Measurements from ENCODE around the gene DOP1A. TPM values are rescaled to one million over a fixed set of nuclear protein-coding genes. Genes with fewer than 3 reads are reported as not detected.

The DOP1A gene
- total and polyA plus RNA-seq, 5 donors: 6.5 to 19.9 (median 19.4) TPM

DNA sequence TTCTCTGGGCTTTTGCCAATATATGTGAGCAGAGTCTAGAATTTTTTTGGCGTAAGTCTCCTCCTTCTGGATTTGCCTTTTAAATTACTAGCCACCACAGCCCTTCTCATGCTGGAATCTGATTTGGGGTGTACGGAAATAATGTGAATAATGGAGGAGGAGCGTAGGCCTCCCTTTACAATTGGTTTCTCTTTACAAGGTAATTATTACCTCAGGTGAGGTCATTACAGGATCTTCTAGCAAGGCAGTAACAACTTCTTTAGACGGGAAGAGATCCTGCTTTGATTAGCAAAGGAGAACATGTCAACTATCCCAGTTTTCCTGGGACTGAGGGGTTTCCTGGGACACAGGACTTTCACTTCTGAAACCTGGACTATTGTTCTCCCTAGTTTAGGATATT lies 134.6 kb downstream of the DOP1A start:
- H3K4me3 ChIP-seq (ENCODE audit: low read length): no peak overlapping the region
- 87% methylated on average over 4 of the region's 4 CpGs for WGBS
- no peak overlapping the region for H3K27ac ChIP-seq (ENCODE audit: low read length)
- ATAC-seq (no peak), DNase-seq (no peak)
- intact Hi-C loops (cut with DNase I): loop anchor here in 1 of 4 donors (10.0 kb wide), 1 partner anchor 117 kb away; no protein-coding TSS in a partner anchor
- no peaks in the 10 kb centered on the region for H3K4me1 ChIP-seq (ENCODE audit: control insufficient read depth, insufficient read depth, low read length)
- no peaks in the 10 kb centered on the region for H3K9me3 ChIP-seq (ENCODE audit: control insufficient read depth, low read length)
- H3K27me3 ChIP-seq (ENCODE audit: control insufficient read depth, insufficient read depth): no peaks in the 10 kb centered on the region

DNA sequence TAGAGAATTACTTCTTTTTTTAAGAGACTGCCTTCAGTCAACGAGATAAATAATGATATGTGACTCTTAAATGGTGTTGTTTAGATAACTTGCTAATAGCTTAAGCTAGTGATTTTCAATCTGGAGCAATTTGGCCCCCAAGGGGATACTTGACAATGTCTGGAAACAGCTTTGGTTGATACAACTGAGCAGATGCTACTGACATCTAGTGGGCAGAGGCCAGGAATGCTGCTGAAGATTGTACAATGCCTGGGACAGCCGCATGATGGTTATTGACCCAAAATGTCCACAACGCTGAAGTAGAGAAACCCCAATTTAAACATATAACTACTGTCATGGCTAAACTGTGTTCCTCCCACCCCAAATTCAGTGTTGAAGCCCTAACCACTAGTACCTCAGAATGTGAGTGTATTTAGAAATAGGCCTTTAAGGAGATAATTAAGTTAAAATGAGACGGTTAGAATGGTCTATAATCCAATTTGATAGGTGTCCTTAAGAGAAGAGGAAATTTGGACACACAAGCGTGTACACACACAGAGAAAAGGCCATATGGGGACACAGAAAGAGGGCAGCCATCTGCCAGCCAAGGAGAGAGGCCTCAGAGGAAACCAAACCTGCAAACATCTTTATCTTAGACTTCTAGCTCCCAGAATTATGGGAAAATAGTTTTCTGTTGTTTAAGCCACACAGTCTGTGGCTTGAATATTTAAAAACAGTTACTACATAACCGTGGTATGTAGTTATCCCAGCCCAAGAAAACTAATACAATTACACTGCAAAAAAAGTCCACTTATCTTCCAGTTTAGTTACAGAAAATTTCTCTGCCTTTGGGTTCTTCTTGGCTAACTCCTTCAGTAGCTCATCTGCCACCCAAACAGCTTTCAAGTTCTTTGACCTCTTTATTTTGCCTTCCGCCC lies 147.9 kb downstream of the DOP1A start:
- no peaks in the 10 kb centered on the region for H3K9me3 ChIP-seq (ENCODE audit: control insufficient read depth, low read length)
- 23% methylated on average over 7 of the region's 7 CpGs for WGBS
- no peak overlapping the region for H3K27ac ChIP-seq (ENCODE audit: low read length)
- no peaks in the 10 kb centered on the region for H3K4me1 ChIP-seq (ENCODE audit: control insufficient read depth, insufficient read depth, low read length)
- H3K27me3 ChIP-seq (ENCODE audit: control insufficient read depth, insufficient read depth): no peaks in the 10 kb centered on the region
- intact Hi-C loops (cut with DNase I): loop anchor here in 1 of 4 donors (5.0 kb wide), 1 partner anchor 148 kb away; the partner anchor contains the start of genes DOP1A and UBE3D
- H3K4me3 ChIP-seq (ENCODE audit: low read length): no peak overlapping the region
- ATAC-seq: peak; percentile 95 to 96
- peak; percentile 48 to 83 (median 63) for DNase-seq

DNA sequence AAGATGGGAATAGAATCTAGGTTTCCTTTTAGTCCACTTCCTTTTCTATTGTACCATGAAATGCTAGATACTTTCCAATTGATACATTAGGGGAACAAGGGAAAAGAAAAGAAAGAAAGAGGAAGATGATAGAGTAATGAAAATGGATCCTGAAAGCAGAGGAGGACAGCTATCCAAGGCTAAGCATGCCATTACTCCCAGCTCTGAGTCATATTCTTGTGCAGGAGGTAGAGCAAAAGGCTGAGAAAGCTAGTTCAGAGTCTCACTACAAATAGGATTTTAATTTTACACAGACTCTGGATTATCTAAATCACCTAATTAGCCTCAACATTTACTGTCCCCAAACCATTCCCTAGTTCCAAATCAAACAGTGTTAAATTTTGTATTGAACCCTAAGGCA lies 149.3 kb downstream of the DOP1A start:
- Histone ChIP-seq H3K27ac (ENCODE audit: low read length) (no peak overlapping the region), H3K9me3 (ENCODE audit: control insufficient read depth, low read length) (no peaks in the 10 kb centered on the region), H3K4me1 (ENCODE audit: control insufficient read depth, insufficient read depth, low read length) (no peaks in the 10 kb centered on the region), H3K4me3 (ENCODE audit: low read length) (no peak overlapping the region), H3K27me3 (ENCODE audit: control insufficient read depth, insufficient read depth) (no peaks in the 10 kb centered on the region)
- DNase-seq (no peak), ATAC-seq (no peak)
- intact Hi-C loops (cut with DNase I): loop anchor here in 1 of 4 donors (5.0 kb wide), 1 partner anchor 150 kb away; the partner anchor contains the start of genes DOP1A and UBE3D

Other genes with a start within 250 kb of the DOP1A start
- gene UBE3D, start 1.8 kb upstream of the DOP1A start, total RNA-seq: 1 to 10 TPM; 2.8 to 4.1 (median 3.8) TPM
- 2.3 TPM for gene UBE3D, start 1.8 kb upstream of the DOP1A start, polyA plus RNA-seq
- gene PGM3, start 125.6 kb downstream of the DOP1A start, total RNA-seq: 10 to 100 TPM; 15.1 to 31.1 (median 18.5) TPM
- gene PGM3, start 125.6 kb downstream of the DOP1A start, polyA plus RNA-seq: 5.8 TPM
- 1 to 10 TPM; 4.3 to 6.3 (median 5.7) TPM for gene RWDD2A, start 125.7 kb downstream of the DOP1A start, total RNA-seq
- gene RWDD2A, start 125.7 kb downstream of the DOP1A start, polyA plus RNA-seq: 3.6 TPM

All from right cardiac atrium (tissue), 5 donors.